Measurements from ENCODE around the gene TUSC2. TPM values are rescaled to one million over a fixed set of nuclear protein-coding genes. Genes with fewer than 3 reads are reported as not detected.

Gene TUSC2
- total and polyA plus RNA-seq, 2 of the 13 experiments (the other 11 are each of a cell fraction or from before 2014, with no cell fraction given) = 36.7 to 39.1 TPM

GRCh38 chr3:50358911-50359759 lies 31.1 kb upstream of the TUSC2 start, which contains the start of gene TMEM115 (continued):
- no peak for TF ChIP-seq ZNF609 (CRISPR knock-in tag; IDR thresholded peaks at IDR 0.05; ENCODE audit: borderline replicate concordance)
- peak; percentile 78 for TF ChIP-seq ZBTB26 (CRISPR knock-in tag; IDR thresholded peaks at IDR 0.05; ENCODE audit: borderline replicate concordance)
- no peak for TF ChIP-seq BRF2 (CRISPR knock-in tag; IDR thresholded peaks at IDR 0.05)
- TF ChIP-seq HCFC1 (IDR thresholded peaks at IDR 0.05; ENCODE audit: low read depth, low read length) = peak; percentile 100
- 0 out of 2 replicates have a peak, but pooled peaks have one; percentile 10 for TF ChIP-seq ZNF652 (CRISPR knock-in tag; IDR thresholded peaks at IDR 0.05; ENCODE audit: borderline replicate concordance, low read depth)
- peak; percentile 96 for TF ChIP-seq ZNF574 (CRISPR knock-in tag; IDR thresholded peaks at IDR 0.05)
- peak; percentile 73 for TF ChIP-seq SAP130 (CRISPR knock-in tag; IDR thresholded peaks at IDR 0.05; ENCODE audit: low read depth)
- TF ChIP-seq GATA4 (IDR thresholded peaks at IDR 0.05; ENCODE audit: borderline replicate concordance, low read depth) = no peak
- 0 out of 2 replicates have a peak, but pooled peaks have one; percentile 79 for TF ChIP-seq ZNF451 (CRISPR knock-in tag; IDR thresholded peaks at IDR 0.05)
- no peak; the same call in 1 of the 2 replicates for TF ChIP-seq ZNF703 (CRISPR knock-in tag; IDR thresholded peaks at IDR 0.05; ENCODE audit: borderline replicate concordance)
- peak; percentile 79; the same call in 1 of the 2 replicates for TF ChIP-seq MXD4 (CRISPR knock-in tag; IDR thresholded peaks at IDR 0.05)
- TF ChIP-seq ZBTB37 (CRISPR knock-in tag; IDR thresholded peaks at IDR 0.05) = no peak
- TF ChIP-seq ZNF580 (CRISPR knock-in tag; IDR thresholded peaks at IDR 0.05; ENCODE audit: borderline replicate concordance, low read depth) = 0 out of 2 replicates have a peak, but pooled peaks have one; percentile 62
- peak; percentile 62; the same call in 1 of the 2 replicates for TF ChIP-seq CHD2 (IDR thresholded peaks at IDR 0.05; ENCODE audit: low read depth, low read length)

Measured in HepG2 (cell line).